Small intestine (tissue), 16 donors: Measurements from ENCODE around the gene APBB3. TPM values are rescaled to one million over a fixed set of nuclear protein-coding genes. Genes with fewer than 3 reads are reported as not detected.

ENCODE experiments used
- DNase-seq, 2 donors: peaks; one replicate each; pipeline versions ENCODE4 v3.0.0 to v3.0.0-alpha.2; 2013
- FAIRE-seq: peaks from 2 replicates; lab custom pipeline; 2012; peaks lifted over from hg19 to GRCh38; lab: Jason Lieb, UNC
- H3K27ac ChIP-seq, 3 donors: one replicate each; pipeline ENCODE4 v1.5.1; 2013; ENCODE audit warnings: low read length in 2 of 3, mild to moderate bottlenecking in 2 of 3, control low read depth in 1 of 3, inconsistent platforms in 1 of 3, low read depth in 1 of 3, moderate library complexity in 1 of 3
- H3K27me3 ChIP-seq, 3 donors: one replicate each; pipeline ENCODE4 v1.6.1; 2013; ENCODE audit warnings: low read length in 3 of 3, inconsistent platforms in 1 of 3; ENCODE audit not compliant: control insufficient read depth in 3 of 3, insufficient read depth in 3 of 3
- H3K36me3 ChIP-seq, 3 donors: one replicate each; pipeline ENCODE4 v1.6.1; 2013; ENCODE audit warnings: low read length in 3 of 3, inconsistent platforms in 1 of 3, low read depth in 1 of 3, mild to moderate bottlenecking in 1 of 3, moderate library complexity in 1 of 3; ENCODE audit not compliant: control insufficient read depth in 3 of 3, insufficient read depth in 2 of 3
- H3K4me1 ChIP-seq, 3 donors: one replicate each; pipeline ENCODE4 v1.6.1; 2013; ENCODE audit warnings: low read length in 2 of 3, inconsistent platforms in 1 of 3, low read depth in 1 of 3, mild to moderate bottlenecking in 1 of 3, moderate library complexity in 1 of 3; ENCODE audit not compliant: control insufficient read depth in 3 of 3, insufficient read depth in 2 of 3
- H3K4me3 ChIP-seq, 3 donors: one replicate each; pipeline ENCODE4 v1.5.1; 2013; ENCODE audit warnings: low read length in 3 of 3, control low read depth in 1 of 3, inconsistent platforms in 1 of 3, low read depth in 1 of 3, mild to moderate bottlenecking in 1 of 3, moderate library complexity in 1 of 3
- H3K9me3 ChIP-seq, 2 donors: one replicate each; pipeline ENCODE4 v1.6.1; 2013; ENCODE audit warnings: low read depth in 1 of 2, low read length in 1 of 2; ENCODE audit not compliant: control insufficient read depth in 2 of 2, insufficient read depth in 1 of 2
- WGBS, 3 donors: extraction: QIAGEN DNeasy Blood & Tissue Kit; methylation state at CpG; one replicate each; pipeline ENCODE4 v1.1.7; 2013; 5-methylcytosine and 5-hydroxymethylcytosine counted together
- long read RNA-seq, 10 donors: transcript quantifications; one replicate each; lab custom pipeline, GENCODE V29; 2026
- polyA plus RNA-seq, 4 donors: library from polyadenylated mRNA; stranded (reverse) in 3 of 4; unstranded in 1 of 4; fragments of 200-250 nt in 3 of 4; fragments of 120-200 nt in 1 of 4; gene quantifications; one replicate each; pipeline versions ENCODE4 v1.2.1 to v1.2.3, GENCODE V29; 2013
- donor health status: healthy with polysubstance abuse.
- donor health status: control.
- donor health status: control.
- donor health status: Bipolar disorder and iron deficiency.
- donor health status: healthy.

Gene APBB3, protein sequence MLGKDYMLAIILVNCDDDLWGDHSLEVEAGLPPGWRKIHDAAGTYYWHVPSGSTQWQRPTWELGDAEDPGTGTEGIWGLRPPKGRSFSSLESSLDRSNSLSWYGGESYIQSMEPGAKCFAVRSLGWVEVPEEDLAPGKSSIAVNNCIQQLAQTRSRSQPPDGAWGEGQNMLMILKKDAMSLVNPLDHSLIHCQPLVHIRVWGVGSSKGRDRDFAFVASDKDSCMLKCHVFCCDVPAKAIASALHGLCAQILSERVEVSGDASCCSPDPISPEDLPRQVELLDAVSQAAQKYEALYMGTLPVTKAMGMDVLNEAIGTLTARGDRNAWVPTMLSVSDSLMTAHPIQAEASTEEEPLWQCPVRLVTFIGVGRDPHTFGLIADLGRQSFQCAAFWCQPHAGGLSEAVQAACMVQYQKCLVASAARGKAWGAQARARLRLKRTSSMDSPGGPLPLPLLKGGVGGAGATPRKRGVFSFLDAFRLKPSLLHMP
- 10 to 100 TPM in 3 of 4 donors, 1 to 10 TPM in 1; 9.5 to 22.9 (median 17.4) TPM for polyA plus RNA-seq
- long read RNA-seq, donor 1, partial matches to known transcripts, result 0 of 10 reads
- long read RNA-seq, donor 1, other reads (novel, unspliced or antisense), result 0 of 10 reads
- long read RNA-seq, donor 2, partial matches to known transcripts, result 0 of 3 reads
- long read RNA-seq, donor 2, other reads (novel, unspliced or antisense), result 0 of 3 reads
- long read RNA-seq, donor 3, partial matches to known transcripts, result 0 of 5 reads
- long read RNA-seq, donor 3, other reads (novel, unspliced or antisense), result 0 of 5 reads
- long read RNA-seq, donor 4, result 0 reads
- long read RNA-seq, donor 5, partial matches to known transcripts, result 0 of 2 reads
- long read RNA-seq, donor 5, other reads (novel, unspliced or antisense), result 0 of 2 reads
- long read RNA-seq, donor 6, partial matches to known transcripts, result 0 of 2 reads
- long read RNA-seq, donor 6, other reads (novel, unspliced or antisense), result 0 of 2 reads
- long read RNA-seq, donor 7, partial matches to known transcripts, result 0 of 4 reads
- long read RNA-seq, donor 7, other reads (novel, unspliced or antisense), result 0 of 4 reads
- long read RNA-seq, donor 8, result 0 reads
- long read RNA-seq, donor 9, partial matches to known transcripts, result 0 of 1 reads
- long read RNA-seq, donor 9, other reads (novel, unspliced or antisense), result 0 of 1 reads
- long read RNA-seq, donor 10, partial matches to known transcripts, result 9 of 15 reads
- long read RNA-seq, donor 10, other reads (novel, unspliced or antisense), result 0 of 15 reads

DNA sequence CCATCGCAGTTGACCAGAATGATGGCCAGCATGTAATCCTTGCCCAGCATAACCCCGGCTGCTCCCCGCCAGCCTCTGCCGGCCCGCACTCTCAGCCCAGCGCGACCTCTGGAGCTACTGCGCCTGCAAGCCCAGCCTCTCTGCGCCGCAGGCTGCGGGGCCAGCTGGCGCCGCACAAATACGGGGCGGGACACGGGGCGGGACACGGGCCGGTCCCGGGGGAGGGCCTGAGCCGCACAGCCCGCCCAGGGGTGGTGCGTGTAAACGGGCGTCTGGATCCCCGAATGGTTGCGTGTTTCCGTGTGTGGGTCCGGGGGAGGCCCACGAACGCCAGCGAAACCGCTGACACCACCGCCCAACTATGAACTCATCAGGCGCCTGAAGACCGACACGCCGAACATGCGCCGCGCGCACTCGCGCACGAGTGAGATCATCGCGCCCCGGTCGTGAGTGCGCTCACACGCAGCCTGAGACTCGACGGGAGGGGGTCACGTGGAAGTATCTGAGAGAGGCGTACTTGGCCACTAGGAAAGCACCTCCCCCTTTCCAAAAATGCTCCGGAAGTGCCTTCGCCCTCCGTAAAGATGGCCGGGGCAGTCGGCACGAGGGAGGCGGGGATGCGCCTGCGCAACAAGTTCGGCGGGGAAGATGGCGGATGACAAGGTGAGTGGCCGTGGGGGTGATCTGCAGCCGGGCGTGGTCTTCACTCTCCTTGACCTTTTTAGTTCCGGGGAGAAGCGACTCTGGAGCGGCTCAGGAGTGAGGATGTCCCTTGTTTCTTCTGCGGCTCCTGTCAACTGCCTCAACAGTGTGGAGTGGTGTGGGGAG, at the start of gene APBB3, which contains the start of gene SLC35A4:
Gene APBB3, minus strand, starts transcription at position 403 of the 828 bp plus-strand sequence. Its CDS starts 353 bp downstream, at position 50.
Gene SLC35A4, plus strand, starts transcription at position 633 of the 828 bp plus-strand sequence. CDS start 2,342 bp downstream, outside the sequence.
- peaks cover 0 to 54% (median 2%) of the 10 kb centered on the region in 3 donors for H3K36me3 ChIP-seq
- peak within 1 kb of the TSS; percentile 53 to 85 (median 64) for H3K4me3 ChIP-seq
- H3K27ac ChIP-seq, result peak within 1 kb of the TSS; percentile 95 to 96 (median 95)
- H3K4me1 ChIP-seq, result peaks cover 0 to 15% (median 10%) of the 10 kb centered on the region in 3 donors
- DNase-seq (peak; percentile 98 to 99), FAIRE-seq (no peak)
- 0 to 1% (median 1%) methylated on average over 74 of the region's 74 CpGs for WGBS, 3 donors
- H3K27me3 ChIP-seq, result no peaks in the 10 kb centered on the region
- no peaks in the 10 kb centered on the region for H3K9me3 ChIP-seq

DNA sequence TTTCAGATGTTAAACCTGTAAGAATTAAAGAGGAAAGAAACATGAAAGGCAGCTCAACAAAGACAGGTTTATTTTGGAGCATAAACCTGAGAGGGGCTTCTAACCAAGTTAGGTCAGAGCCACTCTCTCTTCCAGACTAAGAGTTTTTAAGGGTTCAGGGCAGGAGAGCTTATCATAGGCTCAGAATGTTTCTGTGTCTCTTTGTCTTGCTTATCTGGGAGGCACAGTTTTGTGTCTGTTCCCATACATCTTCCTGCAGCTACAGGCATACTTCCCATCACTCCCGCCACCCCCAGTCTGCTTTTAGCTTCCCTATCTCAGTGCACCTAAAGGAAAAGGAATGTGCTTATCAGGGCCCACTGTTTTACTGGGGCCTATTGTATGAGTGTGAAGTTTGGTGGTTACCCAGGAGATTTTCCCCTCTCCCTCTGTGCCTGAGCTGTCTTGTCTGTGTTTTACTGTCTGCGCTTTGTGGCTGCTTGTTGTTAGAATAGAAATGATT, 46.7 kb upstream of the APBB3 start:
- DNase-seq (no peak), FAIRE-seq (no peak)
- WGBS, 3 donors, result 78 to 86% (median 85%) methylated on average over 2 of the region's 2 CpGs
- peaks cover 0 to 3% (median 0%) of the 10 kb centered on the region in 3 donors for H3K4me1 ChIP-seq
- no peak overlapping the region for H3K27ac ChIP-seq
- no peaks in the 10 kb centered on the region for H3K36me3 ChIP-seq
- no peaks in the 10 kb centered on the region for H3K9me3 ChIP-seq
- H3K4me3 ChIP-seq, result no peak overlapping the region
- H3K27me3 ChIP-seq, result no peaks in the 10 kb centered on the region

DNA sequence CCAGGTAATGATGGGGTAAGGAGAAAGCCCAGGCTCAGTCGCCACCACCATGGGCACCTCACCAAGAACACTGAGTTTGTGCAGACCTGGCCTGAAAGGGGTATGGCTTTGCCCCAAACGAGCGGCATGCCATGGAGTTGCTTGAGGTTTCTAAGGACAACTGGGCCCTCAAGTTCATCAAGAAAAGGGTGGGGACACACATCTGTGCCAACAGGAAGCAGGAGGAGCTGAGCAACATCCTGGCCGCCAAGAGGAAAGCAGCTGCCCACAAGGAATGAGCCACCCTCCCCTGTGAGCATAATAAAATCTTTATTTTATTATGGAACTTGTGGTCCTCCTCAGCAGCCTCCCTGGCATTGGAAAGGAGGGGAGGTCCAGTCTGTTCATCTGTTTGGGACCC, 44.7 kb upstream of the APBB3 start:
- Histone ChIP-seq H3K27me3 (no peaks in the 10 kb centered on the region), H3K9me3 (no peaks in the 10 kb centered on the region), H3K27ac (peak overlapping the region in 1 of 3 donors; percentile 5), H3K36me3 (no peaks in the 10 kb centered on the region), H3K4me3 (no peak overlapping the region), H3K4me1 (peaks cover 0 to 3% (median 0%) of the 10 kb centered on the region in 3 donors)
- DNase-seq (peak in 1 of 2 donors; percentile 43), FAIRE-seq (no peak)
- WGBS, 3 donors, result 26 to 52% (median 43%) methylated on average over 4 of the region's 4 CpGs

DNA sequence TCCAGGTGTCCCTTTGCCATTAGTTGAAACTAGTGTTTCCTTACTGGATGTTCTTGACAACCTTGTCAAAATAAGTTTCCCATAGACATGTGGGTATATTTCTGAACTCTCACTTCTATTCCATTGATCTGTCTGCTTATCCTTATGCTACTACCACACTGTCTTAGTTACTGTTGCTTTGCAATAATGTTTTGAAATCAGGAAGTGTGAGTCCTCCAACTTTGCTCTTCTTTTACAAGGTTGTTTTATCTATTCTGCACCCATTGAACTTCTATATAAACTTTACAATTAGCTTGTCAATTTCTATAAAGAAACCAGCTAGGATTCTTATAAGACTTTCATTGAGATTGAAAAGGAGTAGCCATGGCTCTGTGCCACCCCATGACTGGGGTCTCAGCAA, 44.3 kb upstream of the APBB3 start:
- no peaks in the 10 kb centered on the region for H3K9me3 ChIP-seq
- no peak for DNase-seq
- no peak for FAIRE-seq
- H3K36me3 ChIP-seq, result no peaks in the 10 kb centered on the region
- H3K4me3 ChIP-seq, result no peak overlapping the region
- H3K4me1 ChIP-seq, result peaks cover 0 to 3% (median 0%) of the 10 kb centered on the region in 3 donors
- H3K27me3 ChIP-seq, result no peaks in the 10 kb centered on the region
- H3K27ac ChIP-seq, result no peak overlapping the region

DNA sequence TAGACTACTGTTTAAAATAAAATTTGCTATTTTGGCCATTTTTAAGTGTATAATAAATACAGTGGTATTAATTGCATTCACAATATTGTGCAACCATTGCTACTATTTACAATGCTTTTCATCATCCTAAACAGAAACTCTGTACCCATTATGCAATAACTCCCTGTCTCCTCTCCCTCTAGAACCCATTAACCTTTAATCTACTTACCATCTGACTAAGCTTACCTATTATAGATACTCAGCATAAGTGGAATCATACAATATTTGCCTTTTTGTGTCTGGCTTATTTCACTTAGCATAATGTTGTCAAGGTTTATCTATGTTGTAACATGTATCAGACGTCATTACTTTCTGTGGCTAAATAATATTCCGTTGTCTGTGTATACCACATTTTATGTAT, 42.6 kb upstream of the APBB3 start:
- H3K27ac ChIP-seq, result no peak overlapping the region
- no peaks in the 10 kb centered on the region for H3K9me3 ChIP-seq
- DNase-seq (peak; percentile 22 to 41), FAIRE-seq (no peak)
- peaks cover 0 to 3% (median 0%) of the 10 kb centered on the region in 3 donors for H3K4me1 ChIP-seq
- WGBS, 3 donors, result 71 to 86% (median 76%) methylated on average over 2 of the region's 2 CpGs
- H3K4me3 ChIP-seq, result no peak overlapping the region
- H3K27me3 ChIP-seq, result no peaks in the 10 kb centered on the region
- no peaks in the 10 kb centered on the region for H3K36me3 ChIP-seq

DNA sequence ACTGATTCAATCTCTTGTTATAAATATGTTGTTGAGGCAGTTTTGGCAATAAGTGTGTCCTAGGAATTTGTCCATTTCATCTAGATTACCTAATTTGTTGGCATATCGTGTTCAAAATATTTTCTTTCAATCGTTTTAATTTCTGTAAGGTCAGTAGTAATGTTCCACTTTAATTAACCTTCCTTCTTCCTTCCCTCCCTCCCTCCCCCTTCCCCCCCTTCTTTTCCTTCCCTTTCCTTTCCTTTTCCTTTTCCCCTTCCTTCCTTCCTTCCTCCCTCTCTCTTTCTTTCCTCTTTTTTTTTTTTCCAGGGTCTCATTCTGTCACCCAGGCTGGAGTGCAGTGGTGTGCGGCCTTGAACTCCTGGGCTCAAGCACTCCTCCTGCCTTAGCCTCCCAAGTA, 41.5 kb upstream of the APBB3 start:
- Histone ChIP-seq H3K4me1 (peaks cover 0 to 3% (median 0%) of the 10 kb centered on the region in 3 donors), H3K36me3 (no peaks in the 10 kb centered on the region), H3K27ac (no peak overlapping the region), H3K9me3 (no peaks in the 10 kb centered on the region), H3K4me3 (no peak overlapping the region), H3K27me3 (no peaks in the 10 kb centered on the region)
- no peak for FAIRE-seq
- DNase-seq, result no peak
- WGBS, 3 donors, result 84 to 88% (median 87%) methylated on average over 3 of the region's 3 CpGs

DNA sequence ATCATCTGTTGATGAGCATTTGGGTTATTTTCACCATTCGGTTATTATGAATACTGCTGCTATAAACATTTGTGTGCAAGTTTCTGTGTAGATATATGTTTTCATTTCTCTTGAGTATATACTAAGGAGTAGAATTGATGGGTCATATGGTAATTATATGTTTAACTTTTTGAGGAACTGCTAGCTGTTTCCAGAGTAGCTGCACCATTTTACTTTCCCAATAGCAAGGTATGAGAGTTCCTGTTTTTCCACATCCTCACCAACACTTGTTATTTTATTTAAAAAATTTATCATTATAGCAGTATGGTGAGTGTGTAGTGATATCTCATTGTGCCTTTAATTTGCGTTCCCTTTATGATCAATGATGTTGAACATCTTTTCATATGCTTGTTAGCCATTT, 39.3 kb upstream of the APBB3 start:
- Histone ChIP-seq H3K27me3 (no peaks in the 10 kb centered on the region), H3K4me3 (no peak overlapping the region), H3K4me1 (no peaks in the 10 kb centered on the region), H3K27ac (no peak overlapping the region), H3K36me3 (no peaks in the 10 kb centered on the region), H3K9me3 (no peaks in the 10 kb centered on the region)
- FAIRE-seq (no peak), DNase-seq (no peak)
- 89 to 96% (median 92%) methylated on average over 2 of the region's 2 CpGs for WGBS, 3 donors
